HG03045 (cell line): ENCODE measurements around the gene GALNT2.

Experiments used
- ATAC-seq: cut with Tn5 transposase; IDR thresholded peaks from one replicate; pipeline ENCODE4 v1.9.1; 2021; ENCODE audit warnings: mild to moderate bottlenecking, moderate library complexity; ENCODE audit not compliant: unreplicated experiment

Gene GALNT2

DNA sequence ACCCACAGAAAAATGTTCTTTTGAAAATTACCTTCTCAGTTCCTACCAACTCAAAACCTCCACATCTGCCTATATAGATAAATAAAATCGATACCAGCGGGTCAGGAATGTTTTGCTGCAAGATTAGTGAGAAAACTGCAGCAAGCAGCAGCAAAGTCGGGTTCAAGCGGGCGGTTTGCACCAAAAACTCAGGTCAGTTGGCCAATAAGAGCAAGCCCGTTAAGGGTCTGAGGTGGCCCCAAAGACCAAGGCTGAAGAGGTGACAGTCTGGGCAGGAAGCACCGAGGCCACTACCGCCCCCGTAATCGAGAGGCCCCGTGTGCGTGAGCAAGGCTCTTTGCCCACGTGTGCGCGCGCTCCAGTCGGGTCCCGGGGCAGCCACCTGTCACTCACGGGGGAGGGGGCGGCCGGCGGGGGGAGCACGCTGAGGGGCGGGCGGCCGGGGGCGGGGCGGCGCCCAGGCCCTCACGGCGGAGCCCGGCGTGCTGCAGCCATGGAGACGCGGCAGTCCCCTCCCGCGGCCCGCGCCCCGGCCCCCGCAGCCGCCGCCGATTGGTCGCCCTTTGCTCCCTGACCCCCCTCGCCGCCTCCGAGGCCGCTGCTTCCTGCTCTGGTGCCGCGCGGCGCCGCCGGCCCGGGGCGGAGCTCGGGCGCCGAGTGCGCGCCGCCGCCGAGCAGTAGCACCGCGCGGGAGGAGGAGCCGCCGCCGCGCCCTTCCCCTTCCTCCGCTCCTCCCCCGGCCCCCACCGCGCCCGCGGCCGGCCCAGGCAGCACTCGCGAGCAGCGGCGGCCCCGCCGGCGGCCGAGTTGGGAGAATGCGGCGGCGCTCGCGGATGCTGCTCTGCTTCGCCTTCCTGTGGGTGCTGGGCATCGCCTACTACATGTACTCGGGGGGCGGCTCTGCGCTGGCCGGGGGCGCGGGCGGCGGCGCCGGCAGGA, at the start of gene GALNT2:
GALNT2 (plus strand) TSS at position 773 of the 939 bp plus-strand sequence; CDS start at position 816, 43 bp downstream.
- peak; percentile 91 for ATAC-seq

DNA sequence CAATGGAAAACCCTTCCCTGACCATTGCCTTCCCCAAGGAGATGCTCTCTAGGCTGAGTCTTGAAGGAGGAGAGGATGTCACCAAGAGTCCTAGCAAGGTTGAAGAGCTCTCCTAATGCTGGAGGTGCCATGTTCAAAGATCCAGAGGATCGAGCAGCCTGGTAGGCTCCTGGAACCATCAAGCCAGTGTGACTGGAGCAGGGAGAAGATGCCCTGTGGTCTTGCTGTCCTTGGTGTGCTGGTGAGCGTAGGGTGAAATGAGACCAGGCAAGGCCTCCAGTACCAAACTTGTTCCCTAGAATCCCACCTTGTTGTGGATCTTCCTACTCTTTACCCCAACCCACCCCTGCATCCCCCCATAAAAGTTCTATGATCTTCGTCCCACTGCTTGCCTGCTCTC, 46.6 kb upstream of the GALNT2 start:
- ATAC-seq, result no peak

DNA sequence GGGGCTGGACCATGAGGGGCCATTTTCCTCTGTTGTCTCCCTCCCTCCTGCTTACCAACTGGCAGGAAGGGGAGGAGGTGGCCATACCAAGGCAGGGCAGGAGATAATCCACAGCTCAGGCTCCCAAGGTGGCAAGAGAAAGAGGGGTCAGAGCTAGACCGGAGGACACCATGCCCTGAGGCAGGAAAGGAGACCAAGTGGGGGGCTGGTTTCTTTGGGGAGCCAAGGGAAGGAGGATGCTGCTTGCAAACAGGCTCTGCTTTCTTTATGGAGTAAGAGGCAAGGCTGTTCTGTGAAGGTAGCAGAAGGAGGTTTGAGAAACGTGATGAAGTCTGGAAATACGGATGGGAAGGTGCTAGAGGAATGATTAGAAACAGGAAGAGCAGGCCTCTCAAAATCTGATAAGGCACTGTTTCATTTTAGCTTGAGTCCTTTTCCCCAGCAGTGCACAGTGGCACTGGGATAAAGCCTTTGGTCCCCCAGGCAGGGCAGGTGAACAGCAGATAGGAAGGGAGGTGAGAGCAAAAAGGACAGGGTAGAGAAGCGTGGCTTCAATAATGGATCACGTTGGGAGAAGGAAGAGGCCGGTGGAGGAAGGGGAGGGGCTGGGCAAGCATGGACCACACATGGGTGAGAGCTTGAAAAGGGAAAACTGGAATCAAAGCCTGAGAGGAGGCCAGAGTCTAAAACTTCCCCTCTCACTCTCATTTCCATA, 44.2 kb upstream of the GALNT2 start:
- ATAC-seq, result no peak

DNA sequence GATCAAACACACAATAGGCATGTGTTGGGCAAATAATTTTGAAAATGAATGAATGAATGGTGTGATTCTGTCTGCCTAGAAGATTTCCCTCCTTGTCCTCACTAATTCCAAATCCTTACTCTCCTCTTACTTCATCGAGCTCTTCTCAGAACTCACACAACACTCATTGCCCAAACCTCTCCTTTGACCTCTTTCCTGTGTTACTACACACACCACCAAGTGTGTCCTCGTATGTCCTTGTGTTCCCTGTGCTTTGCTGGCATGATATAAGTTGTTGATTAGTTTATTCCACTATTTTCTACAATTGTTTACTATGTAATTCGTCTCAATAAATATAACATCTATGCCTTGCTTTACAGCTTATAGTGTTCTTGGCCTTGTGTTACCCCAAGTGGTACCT, 41.4 kb upstream of the GALNT2 start:
- no peak for ATAC-seq

DNA sequence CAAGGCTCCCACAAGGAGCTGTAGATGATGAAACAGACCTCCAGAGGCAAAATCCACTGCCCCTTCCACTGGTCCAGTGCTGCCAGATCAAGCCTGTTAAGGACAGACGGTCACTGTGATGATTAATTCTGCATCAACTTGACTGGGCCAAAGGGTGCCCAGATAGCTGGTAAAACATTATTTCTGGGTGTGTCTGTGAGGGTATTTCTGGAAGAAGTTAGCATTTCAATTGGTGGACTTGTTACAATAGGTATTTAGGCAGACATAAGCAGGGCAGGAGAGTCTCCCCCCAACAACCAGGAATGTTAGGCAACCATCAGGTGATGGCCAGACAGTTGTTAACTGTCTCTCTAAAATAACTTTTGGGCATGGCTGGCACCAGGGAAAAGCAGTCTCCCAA, 40.9 kb upstream of the GALNT2 start:
- no peak for ATAC-seq

DNA sequence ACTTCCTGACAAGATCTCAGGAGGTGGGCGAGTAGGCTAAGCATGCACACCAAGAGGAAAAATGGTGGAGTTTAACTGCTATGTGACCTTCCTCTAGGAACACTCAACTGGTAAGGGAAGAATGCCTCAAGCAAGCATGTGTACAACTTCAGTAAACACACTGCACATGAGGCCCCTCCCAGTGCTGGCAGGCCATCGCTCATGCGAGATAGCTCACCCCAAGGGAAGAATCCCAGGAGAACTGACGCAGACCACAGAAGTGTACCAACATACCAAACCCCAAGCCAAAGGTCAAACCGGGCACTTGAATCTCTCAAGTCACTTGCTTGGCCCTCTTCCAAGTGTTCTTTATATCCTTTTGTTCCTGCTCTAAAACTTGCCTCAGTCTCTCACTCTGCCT, 40.5 kb upstream of the GALNT2 start:
- no peak for ATAC-seq

DNA sequence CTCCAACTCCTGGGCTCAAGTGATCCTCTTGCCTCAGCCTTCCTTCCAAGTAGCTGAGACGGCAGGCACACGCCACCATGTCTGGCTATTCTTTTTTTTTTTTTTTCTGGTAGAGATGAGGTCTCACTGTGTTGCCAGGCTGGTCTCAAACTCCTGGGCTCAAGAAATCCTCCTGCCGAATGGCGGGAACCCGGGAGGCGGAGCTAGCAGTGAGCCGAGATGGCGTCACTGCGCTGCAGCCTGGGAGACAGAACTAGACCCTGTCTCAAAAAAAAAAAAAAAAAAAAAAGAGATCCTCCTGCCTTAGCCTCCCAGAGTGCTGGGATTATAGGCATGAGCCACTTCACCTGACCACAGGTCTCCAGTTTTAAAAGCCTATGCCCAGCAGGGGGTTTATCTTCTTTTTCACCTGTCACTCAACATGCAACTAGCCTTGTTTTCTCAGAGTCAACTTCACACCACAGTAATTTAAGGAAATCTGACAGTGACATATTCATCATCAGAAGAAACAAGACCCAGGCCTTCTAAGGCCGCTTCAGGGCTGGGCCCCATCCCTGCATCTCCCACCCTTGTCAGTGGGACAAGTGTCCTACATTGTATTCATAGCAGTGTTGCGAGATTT, 38.3 kb upstream of the GALNT2 start:
- ATAC-seq, result no peak

DNA sequence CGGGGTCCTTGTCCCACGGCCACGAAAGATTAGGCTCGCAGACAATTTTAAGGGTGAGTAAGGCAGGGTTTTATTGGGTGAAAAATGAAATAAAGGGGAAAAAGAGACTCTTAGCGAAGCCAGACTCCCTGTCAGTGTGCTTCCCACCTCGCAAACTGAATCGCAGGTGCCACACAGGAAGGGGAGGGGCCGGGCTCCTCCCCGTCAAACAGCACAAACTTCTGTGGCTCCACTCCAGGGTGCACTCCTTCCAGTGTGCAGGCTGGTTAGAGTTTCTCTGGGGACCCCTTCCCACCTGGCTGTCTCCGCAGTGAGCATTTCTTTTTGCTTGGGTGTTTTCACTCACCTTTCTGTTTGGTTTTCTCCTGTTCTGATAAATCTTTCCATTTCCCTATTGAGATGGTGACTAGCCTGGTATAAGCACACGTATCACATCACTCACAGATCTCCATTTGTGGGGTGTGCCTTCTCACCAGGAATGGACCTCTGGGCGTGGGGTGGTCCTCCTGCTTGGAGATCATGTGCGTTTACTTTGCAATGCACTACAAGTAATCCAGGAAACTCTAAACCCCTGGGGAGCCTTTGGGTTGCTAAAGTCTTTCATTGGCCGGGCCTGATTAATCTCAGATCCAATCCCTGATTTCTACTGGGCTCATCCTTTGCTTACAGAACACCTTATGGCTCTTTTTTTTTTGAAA, 37.6 kb upstream of the GALNT2 start:
- ATAC-seq, result no peak

DNA sequence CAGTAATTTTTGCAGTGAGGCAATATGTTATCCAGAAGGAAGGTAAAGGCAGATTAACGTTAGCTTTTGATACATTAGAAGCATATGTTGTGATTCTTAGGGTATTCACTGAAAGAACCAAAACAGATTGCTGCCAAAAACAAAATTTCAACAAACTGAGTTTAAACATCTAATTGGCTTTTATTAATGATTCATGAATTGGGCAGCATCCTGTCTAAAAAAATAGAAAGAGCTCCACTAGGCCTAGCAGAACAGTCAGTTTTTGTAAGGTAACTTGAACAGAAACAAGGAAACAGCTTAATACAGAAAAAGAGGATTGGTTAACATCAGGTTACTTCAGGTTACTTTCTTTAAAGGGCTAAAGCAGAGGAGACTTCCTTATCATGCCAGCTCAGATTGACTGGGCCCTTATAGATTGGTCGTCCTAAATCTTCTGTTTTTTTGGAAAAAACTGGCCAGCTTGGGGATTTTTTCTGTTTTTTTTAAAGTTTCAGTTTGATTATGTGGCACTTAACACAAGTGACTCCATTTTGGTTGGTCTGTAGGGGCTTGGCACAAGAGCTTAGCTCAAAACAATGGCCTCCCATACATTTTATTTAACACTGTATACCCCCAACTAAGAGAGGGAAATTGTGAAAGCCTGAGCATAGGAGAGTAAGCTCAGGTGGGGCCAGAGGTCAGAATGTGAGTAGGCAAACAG, 36.8 kb upstream of the GALNT2 start:
- ATAC-seq, result no peak

DNA sequence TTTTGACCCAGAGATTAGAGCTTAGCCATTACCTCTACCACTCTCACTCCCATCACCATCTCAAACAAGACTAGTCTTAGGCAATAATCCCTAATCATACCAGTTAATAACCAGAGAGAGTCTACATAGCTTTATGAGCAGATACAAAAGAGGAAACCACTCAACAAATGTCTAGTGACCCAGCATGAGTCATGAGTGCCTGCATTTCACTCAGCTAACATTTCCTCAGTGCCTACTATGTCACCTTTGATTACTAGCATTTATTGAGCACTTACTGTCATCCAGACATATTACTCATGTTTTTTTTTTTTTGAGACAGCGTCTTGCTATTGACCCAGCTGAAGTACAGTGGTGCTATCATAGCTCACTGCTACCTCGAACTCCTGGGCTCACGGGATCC, 35.9 kb upstream of the GALNT2 start:
- ATAC-seq, result no peak

DNA sequence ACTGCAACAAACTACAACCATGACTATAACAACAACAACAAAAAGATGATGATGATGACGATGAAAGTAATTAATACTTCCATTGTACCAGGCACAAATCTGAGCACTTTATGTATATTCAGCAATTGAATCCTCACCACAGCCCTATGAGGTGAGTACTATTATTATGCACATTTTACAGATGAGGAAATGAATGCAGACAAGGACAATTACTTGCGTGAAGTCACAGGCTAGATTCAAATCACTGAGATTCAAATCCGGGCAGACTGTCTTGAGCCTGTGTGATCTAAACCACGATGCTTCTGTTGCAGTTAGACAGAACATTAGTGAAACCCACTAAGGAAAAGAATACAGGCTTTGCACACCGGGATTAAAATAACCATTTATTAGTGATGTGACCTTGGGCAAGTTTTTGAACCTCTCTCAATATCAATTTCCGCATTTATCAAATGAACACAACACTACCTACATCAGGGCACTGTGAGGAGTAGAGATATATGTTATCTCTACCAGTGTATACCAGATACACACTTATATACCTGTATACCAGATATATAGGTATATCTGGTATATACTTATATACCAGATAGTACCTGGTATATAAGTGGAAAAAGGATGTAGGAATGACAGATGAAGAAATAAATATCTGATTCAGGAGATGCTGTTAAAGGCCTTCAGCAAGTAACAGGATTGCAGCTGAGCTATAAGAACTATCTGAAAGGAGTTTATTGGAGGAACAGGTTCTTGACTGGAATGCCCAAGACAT, 34.3 kb upstream of the GALNT2 start:
- ATAC-seq, result no peak

DNA sequence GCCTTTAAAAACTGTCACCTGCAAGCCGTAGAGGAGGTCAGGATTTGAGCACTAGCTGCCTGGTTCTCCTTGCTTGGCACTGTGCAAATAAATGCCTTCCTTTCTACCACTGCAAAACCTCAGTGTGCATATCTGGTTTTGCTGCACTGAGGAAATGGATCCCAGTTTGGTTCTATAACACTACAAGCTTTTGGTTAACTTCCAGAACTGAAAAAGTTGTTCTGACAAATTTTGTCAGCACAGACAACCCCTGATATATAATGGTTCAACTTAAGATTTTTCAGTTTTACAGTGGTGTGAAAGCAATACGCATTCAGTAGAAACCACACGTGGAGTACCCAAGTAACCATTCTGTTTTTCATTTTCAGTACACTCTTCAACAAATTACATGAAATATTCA, 29.8 kb upstream of the GALNT2 start:
- ATAC-seq, result no peak

DNA sequence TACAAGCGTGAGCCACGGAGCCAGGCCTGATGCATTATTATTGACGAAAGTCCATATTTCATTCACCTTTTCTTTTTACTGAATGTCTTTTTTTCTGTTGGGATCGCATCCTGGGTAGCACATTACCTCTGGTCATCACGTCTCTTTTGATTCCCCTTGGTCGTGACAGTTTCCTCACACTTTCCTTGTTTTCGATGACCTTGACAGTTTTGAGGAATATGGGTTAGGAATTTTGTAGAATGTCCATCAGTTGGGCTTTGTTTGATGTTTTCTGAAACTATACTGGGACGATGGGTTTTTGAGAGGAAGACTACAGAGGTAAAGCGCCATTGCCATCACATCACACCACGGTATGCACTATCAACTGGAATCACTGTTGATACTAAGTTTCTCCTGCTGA, 26.6 kb upstream of the GALNT2 start:
- no peak for ATAC-seq

DNA sequence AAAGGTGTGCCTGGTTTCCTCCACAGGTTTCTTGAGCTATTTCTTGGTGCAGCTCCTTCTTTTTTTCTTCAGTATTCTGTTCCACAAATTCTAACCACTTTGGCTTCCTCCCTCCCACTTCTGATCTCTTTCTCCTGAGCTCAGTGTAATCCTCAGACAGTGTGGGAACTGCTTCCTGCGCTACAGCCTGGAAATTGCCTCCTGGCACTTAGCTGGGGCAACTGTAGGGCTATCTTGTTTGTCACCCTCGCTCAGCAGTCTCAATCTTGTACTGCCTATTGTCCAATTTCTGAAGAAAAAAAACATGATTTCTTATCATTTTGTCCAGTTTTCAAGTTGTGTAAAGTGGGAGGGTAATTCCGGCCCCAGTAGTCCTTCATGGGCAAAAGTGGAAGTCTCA, 24.0 kb upstream of the GALNT2 start:
- no peak for ATAC-seq

DNA sequence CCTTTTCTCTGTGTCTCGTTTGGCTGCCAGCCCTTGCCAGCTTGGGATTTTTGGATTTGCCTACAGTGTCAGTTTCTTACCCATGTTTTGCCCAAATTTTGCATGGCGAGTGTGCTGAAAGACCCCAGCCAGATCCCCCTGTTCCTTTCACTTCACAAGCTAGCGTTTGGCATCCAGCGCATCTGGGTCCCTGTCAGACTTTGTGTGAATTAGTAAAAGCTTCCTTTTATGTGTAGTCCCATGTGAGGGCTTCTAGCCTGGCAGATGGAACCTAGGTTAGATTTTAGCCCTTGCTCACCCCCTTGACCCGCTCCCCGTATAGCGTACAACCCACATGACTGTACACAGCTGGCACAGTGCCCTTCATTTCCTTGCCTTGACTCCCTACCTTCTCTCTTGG, 22.3 kb upstream of the GALNT2 start:
- no peak for ATAC-seq

DNA sequence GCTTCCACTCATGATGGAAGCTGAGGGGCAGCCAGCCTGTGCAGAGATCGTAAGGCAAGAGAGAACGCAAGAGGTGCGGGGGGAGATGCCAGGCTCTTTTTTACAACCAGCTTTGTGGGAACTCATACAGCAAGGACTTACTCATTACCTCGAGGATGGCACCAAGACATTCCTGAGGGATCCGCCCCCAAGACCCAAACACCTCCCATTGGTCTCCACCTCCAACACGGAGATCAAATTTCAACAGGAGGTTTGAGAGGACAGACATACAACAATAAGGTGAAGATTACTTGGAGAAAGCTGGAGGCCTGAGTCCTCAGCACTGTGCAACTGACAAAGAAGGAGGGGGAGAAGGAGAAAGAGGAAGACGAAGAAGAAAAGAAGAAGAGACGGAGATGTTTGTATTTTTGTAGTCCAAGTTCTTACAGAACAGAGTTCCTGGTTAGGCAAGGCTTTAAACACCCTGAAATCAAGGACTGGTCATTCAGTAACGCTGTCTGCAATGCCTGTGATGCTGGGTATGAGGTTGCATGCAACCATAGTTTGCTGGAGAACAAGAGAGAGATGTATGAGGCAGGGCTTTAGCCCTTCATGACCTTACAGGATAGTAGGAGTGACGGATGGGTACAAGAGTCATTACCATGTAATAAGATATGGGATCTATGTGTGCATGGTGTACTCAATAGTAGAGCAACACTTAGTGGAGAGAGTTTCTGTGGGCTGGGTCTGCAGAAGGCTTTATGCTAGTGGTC, 19.7 kb upstream of the GALNT2 start:
- ATAC-seq, result no peak

DNA sequence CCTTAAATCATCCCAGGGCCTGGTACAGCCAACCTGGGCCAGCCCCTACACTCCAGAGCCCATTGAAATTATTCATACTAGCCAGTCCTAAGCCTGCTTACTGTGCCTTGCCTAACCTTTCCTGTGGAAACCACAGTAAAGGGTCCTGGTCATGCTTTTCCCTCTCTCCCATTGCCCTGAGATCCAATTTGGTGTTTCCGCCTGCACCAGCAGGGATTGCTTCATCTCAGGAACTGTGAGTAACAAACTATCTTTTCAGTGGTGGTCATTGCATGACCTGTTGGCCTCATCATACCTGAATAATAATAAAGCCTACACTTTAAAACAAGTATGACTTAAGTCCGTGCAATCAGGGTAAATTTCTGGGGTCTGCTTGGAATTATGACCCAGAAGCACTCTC, 18.7 kb upstream of the GALNT2 start:
- ATAC-seq, result no peak

DNA sequence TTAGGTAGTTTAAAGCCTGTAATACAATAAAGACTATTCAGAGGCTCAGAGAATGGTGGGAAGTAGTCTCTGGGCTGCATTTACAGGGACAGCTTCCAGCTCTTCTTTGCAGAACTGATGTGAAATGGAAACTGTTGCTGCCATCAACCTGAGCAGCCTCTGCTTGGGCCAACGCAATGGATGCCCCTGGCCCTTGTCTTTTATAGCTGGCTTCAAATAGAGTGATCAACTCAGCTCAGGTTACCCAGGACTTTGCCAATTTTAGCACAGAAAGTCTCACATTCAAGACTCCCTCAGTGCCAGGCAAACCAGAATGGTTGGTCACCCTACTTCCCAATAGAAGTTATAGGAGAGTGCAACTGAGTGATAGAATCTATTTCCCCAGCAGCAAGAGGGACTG, 18.1 kb upstream of the GALNT2 start:
- ATAC-seq, result no peak

DNA sequence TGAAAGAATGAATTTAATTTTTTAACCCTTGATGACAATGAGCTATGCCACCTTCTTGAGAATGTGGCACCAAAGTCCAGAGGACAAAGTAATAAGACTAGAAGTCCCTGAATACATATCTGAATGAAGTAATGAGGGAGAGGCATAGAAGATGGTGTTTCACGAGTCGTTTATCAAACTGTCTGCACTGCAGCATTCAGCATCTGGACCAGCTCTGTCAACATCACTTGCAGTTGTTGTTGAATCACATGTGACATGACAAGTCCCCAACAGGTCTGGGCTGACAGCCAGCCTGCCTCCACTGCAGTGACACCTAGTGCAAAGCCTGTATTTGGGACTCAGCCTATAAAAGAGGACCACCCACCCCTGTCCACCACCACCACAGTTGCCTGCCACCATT, 17.3 kb upstream of the GALNT2 start:
- no peak for ATAC-seq
